Naive thymus-derived CD4-positive, alpha-beta T cell (primary cell): Measurements from ENCODE around the gene GRK1. TPM values are rescaled to one million over a fixed set of nuclear protein-coding genes. Genes with fewer than 3 reads are reported as not detected.
A peak's percentile ranks its signal among the peaks of the same experiment; 100 is the strongest.

Experiments
- ATAC-seq: fragments of 150-1000 bp; cut with Tn5 transposase; 2 replicates; pipeline ENCODE4 v1.10.0; 2021; ENCODE audit warnings: mild to moderate bottlenecking, moderate library complexity
- CTCF ChIA-PET: fragments of 350-600 bp; sonication (Branson Sonifier 250); formaldehyde crosslinking; loops from one replicate; lab custom pipeline; 2021; ENCODE audit warnings: antibody characterized with exemption; lab: Charles Lee
- POLR2A ChIA-PET: fragments of 350-600 bp; sonication (Branson Sonifier 250); formaldehyde crosslinking; loops from one replicate; lab custom pipeline; 2021; ENCODE audit warnings: antibody characterized with exemption, inconsistent platforms; lab: Charles Lee
- DNase-seq, 9 donors: peaks; one replicate each; pipeline versions ENCODE4 v3.0.0 to v3.0.0-alpha.2; 2020 to 2022; ENCODE audit warnings: mixed read lengths in 1 of 9
- H3K27ac ChIP-seq: one replicate; pipeline ENCODE4 v1.7.0; 2013; ENCODE audit warnings: mild to moderate bottlenecking, low read depth, low read length, moderate library complexity
- H3K27me3 ChIP-seq, 2 donors: one replicate each; pipeline ENCODE4 v1.7.0; 2013; ENCODE audit warnings: low read length in 2 of 2, mild to moderate bottlenecking in 2 of 2, moderate library complexity in 2 of 2; ENCODE audit not compliant: control insufficient read depth in 2 of 2, insufficient read depth in 2 of 2
- H3K36me3 ChIP-seq, 3 experiments: 1 replicate in 2 of 3; 2 replicates in 1 of 3; pipeline ENCODE4 v1.7.0; 2013; ENCODE audit warnings: low read length in 3 of 3, mild to moderate bottlenecking in 3 of 3, moderate library complexity in 1 of 3; ENCODE audit not compliant: insufficient read depth in 3 of 3, control insufficient read depth in 2 of 3
- H3K4me1 ChIP-seq, 2 donors: one replicate each; pipeline ENCODE4 v1.7.0; 2013; ENCODE audit warnings: low read length in 2 of 2, mild to moderate bottlenecking in 2 of 2, moderate library complexity in 1 of 2; ENCODE audit not compliant: control insufficient read depth in 2 of 2, insufficient read depth in 2 of 2
- H3K4me3 ChIP-seq: 2 replicates; pipeline ENCODE4 v1.7.0; 2013; ENCODE audit warnings: mild to moderate bottlenecking, low read length
- H3K9me3 ChIP-seq, 3 experiments: 1 replicate in 2 of 3; 2 replicates in 1 of 3; pipeline ENCODE4 v1.7.0; 2013; ENCODE audit warnings: low read length in 3 of 3; ENCODE audit not compliant: control insufficient read depth in 2 of 3
- H3K27ac Mint-ChIP-seq, 9 donors: one replicate each; pipeline ENCODE4 v1.8.0; 2020 to 2022; ENCODE audit warnings: mixed read lengths in 9 of 9, mild to moderate bottlenecking in 8 of 9, moderate library complexity in 5 of 9, inconsistent platforms in 2 of 9
- H3K27me3 Mint-ChIP-seq, 5 donors: one replicate each; pipeline ENCODE4 v1.8.0; 2021 to 2022; ENCODE audit warnings: mixed read lengths in 5 of 5, mild to moderate bottlenecking in 1 of 5
- H3K36me3 Mint-ChIP-seq, 5 donors: one replicate each; pipeline ENCODE4 v1.8.0; 2020 to 2022; ENCODE audit warnings: mixed read lengths in 5 of 5, mild to moderate bottlenecking in 3 of 5, inconsistent platforms in 1 of 5
- H3K4me1 Mint-ChIP-seq, 7 donors: one replicate each; pipeline ENCODE4 v1.8.0; 2020 to 2022; ENCODE audit warnings: mixed read lengths in 7 of 7, mild to moderate bottlenecking in 3 of 7, inconsistent platforms in 1 of 7
- H3K4me3 Mint-ChIP-seq, 10 donors: one replicate each; pipeline ENCODE4 v1.8.0; 2020 to 2022; ENCODE audit warnings: mild to moderate bottlenecking in 10 of 10, mixed read lengths in 10 of 10, moderate library complexity in 6 of 10, inconsistent platforms in 2 of 10
- H3K9me3 Mint-ChIP-seq, 11 donors: one replicate each; pipeline ENCODE4 v1.8.0; 2020 to 2022; ENCODE audit warnings: mixed read lengths in 11 of 11, mild to moderate bottlenecking in 4 of 11, inconsistent platforms in 1 of 11, moderate library complexity in 1 of 11
- intact Hi-C, 2 donors: fragments of 100-400 bp; cut with micrococcal nuclease; formaldehyde crosslinking; loops; one replicate each; pipeline ENCODE4 v1.15.1; 2023
- polyA plus RNA-seq, 2 donors: library from polyadenylated mRNA; unstranded; fragments of 300-500 nt; fragmentation: Illumina TruSeq; gene quantifications; one replicate each; pipeline ENCODE4 v1.2.3, GENCODE V29; 2021
- total RNA-seq, 6 experiments: library from RNA in 5 of 6; stranded (reverse) in 5 of 6; gene quantifications; 1 replicate in 5 of 6; 2 replicates in 1 of 6; pipeline ENCODE4 v1.2.3 and lab custom pipeline; 2021 to 2026

Gene GRK1
- total and polyA plus RNA-seq, 7 experiments from 2014 or later = not detected

- Histone ChIP-seq H3K36me3 (no peaks in the 10 kb centered on the region), H3K27ac (no peak overlapping the region), H3K4me1 (peaks cover 0 to 10% of the 10 kb centered on the region in 2 donors), H3K4me3 (no peak overlapping the region), H3K27me3 (no peaks in the 10 kb centered on the region), H3K9me3 (no peaks in the 10 kb centered on the region)
- ATAC-seq (no peak), DNase-seq (no peak)
- Mint-ChIP-seq H3K9me3 (peaks cover 0 to under 1% (median 0%) of the 10 kb centered on the region in 11 donors), H3K4me1 (peaks cover 0 to 7% (median 0%) of the 10 kb centered on the region in 7 donors), H3K36me3 (no peaks in the 10 kb centered on the region), H3K27me3 (no peaks in the 10 kb centered on the region), H3K4me3 (no peak overlapping the region), H3K27ac (no peak overlapping the region)
- intact Hi-C loops = no loop called here
- POLR2A ChIA-PET = no interaction called here
- CTCF ChIA-PET = no interaction called here
These were observed 11.5 kb upstream of the GRK1 start for GRCh38 chr13:113655346-113656002.

DNA sequence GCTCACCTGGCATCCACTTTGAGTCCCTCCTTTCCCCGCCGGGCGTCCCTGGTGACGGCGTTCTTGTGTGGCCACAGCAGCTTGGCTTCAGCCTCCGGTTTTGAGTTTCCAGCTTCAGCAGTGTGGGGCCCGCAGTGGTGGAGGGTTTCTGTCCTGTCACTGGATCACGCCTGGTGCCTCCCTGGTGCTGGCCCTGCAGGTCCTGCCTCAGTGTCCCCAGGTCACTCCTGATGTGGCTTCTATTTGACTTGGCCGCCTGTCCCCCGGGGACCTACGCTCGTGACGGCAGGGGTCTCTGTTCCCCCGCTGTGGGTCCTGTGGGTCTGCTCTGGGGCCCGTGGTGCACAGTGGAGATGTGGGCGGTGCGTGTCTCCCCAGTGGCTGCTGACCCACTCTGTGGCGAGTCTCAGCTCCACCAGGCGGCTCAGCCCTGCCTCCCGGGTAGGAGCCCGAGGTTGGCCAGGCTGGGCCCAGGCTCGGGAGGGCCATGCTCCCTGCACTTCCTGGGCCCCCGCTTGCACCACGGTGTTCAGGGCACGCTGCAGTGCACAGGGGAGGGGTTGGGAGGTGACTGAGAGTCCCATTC is 10.9 kb upstream of the GRK1 start:
- no peaks in the 10 kb centered on the region for H3K9me3 ChIP-seq
- H3K4me1 ChIP-seq = peaks cover 0 to 10% of the 10 kb centered on the region in 2 donors
- CTCF ChIA-PET = no interaction called here
- intact Hi-C loops = no loop called here
- peak overlapping the region in 1 of 9 donors; percentile 51 for H3K27ac Mint-ChIP-seq
- peaks cover 0 to 7% (median 0%) of the 10 kb centered on the region in 7 donors for H3K4me1 Mint-ChIP-seq
- no peak overlapping the region for H3K27ac ChIP-seq
- H3K4me3 Mint-ChIP-seq = no peak overlapping the region
- H3K4me3 ChIP-seq = no peak overlapping the region
- H3K9me3 Mint-ChIP-seq = peaks cover 0 to 6% (median 4%) of the 10 kb centered on the region in 11 donors
- no peak for ATAC-seq
- no peaks in the 10 kb centered on the region for H3K27me3 ChIP-seq
- DNase-seq = no peak
- peaks cover 0 to 5% (median 0%) of the 10 kb centered on the region in 5 donors for H3K36me3 Mint-ChIP-seq
- peaks cover 0 to 2% (median 0%) of the 10 kb centered on the region in 5 donors for H3K27me3 Mint-ChIP-seq
- H3K36me3 ChIP-seq = no peaks in the 10 kb centered on the region
- POLR2A ChIA-PET = no interaction called here

GRCh38 chr13:113656831-113657671 is 10.0 kb upstream of the GRK1 start:
- H3K4me3 Mint-ChIP-seq = no peak overlapping the region
- peaks cover 0 to 8% (median 0%) of the 10 kb centered on the region in 5 donors for H3K36me3 Mint-ChIP-seq
- DNase-seq (no peak), ATAC-seq (no peak)
- H3K4me1 Mint-ChIP-seq = peaks cover 0 to 7% (median 0%) of the 10 kb centered on the region in 7 donors
- H3K36me3 ChIP-seq = no peaks in the 10 kb centered on the region
- no peak overlapping the region for H3K4me3 ChIP-seq
- intact Hi-C loops = no loop called here
- ChIA-PET CTCF (no interaction called here), POLR2A (no interaction called here)
- H3K27ac ChIP-seq = no peak overlapping the region
- H3K27ac Mint-ChIP-seq = peak overlapping the region in 1 of 9 donors; percentile 51
- no peaks in the 10 kb centered on the region for H3K9me3 ChIP-seq
- no peaks in the 10 kb centered on the region for H3K27me3 ChIP-seq
- peaks cover 0 to 6% (median 0%) of the 10 kb centered on the region in 5 donors for H3K27me3 Mint-ChIP-seq
- H3K9me3 Mint-ChIP-seq = peaks cover 0 to 16% (median 6%) of the 10 kb centered on the region in 11 donors
- peaks cover 0 to 10% of the 10 kb centered on the region in 2 donors for H3K4me1 ChIP-seq

DNA sequence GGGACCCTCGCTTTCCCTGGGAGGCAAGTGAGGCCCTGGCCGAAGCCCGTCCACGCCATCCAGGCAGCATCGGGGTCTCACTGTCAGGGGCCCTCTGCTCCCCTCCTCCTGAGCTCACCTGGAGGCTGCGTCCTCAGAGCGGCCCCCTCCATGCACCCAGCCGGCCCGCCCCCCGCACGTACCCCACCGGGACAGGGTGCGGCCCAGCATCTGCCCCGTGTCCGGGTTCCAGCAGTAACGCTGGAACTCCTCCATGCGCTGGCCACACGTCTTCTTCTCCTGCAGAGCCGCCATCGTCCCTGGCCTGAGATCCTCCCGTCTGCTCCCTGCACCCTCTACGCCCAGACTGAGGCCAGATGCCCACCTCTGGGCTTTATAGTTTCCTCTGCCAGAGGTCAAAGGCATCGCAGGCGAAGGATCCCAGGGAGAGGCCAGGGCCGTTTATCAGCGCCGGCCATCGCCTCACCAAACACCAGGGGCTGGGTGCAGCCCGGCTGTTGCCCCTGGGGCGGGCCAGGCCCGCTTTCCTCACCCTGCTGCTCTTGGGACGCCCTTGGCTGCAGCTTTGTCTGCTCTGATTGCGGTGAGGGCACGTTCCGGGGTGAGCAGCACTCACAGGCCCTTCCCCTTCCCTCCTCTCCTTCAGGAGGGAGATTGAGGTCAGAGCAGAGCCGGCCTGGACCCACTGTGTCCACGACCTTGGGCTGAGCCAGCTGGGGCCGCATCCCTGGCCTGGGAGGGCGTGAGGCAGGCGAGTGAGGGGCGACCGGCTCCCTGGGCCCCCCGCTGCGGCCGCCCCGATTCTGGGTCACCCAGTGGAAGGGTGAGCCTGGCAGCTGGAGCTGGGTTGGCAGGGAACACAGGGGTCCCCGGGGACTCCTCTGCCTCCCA is 8.9 kb upstream of the GRK1 start, which contains the start of gene ATP4B:
TSS of gene ATP4B (minus strand) at position 348 of the 891 bp plus-strand sequence. CDS start at position 294, 54 bp downstream.
- H3K9me3 Mint-ChIP-seq = peaks cover 0 to 20% (median 6%) of the 10 kb centered on the region in 11 donors
- peaks cover 0 to 10% of the 10 kb centered on the region in 2 donors for H3K4me1 ChIP-seq
- intact Hi-C loops = no loop called here
- no peak within 1 kb of the TSS for H3K4me3 Mint-ChIP-seq
- no peaks in the 10 kb centered on the region for H3K9me3 ChIP-seq
- peaks cover 0 to 6% (median 0%) of the 10 kb centered on the region in 5 donors for H3K27me3 Mint-ChIP-seq
- no peak within 1 kb of the TSS for H3K4me3 ChIP-seq
- H3K36me3 Mint-ChIP-seq = peaks cover 0 to 8% (median 0%) of the 10 kb centered on the region in 5 donors
- H3K4me1 Mint-ChIP-seq = peaks cover 0 to 7% (median 0%) of the 10 kb centered on the region in 7 donors
- H3K27me3 ChIP-seq = no peaks in the 10 kb centered on the region
- ATAC-seq = no peak
- POLR2A ChIA-PET = no interaction called here
- CTCF ChIA-PET = no interaction called here
- no peak for DNase-seq
- no peaks in the 10 kb centered on the region for H3K36me3 ChIP-seq
- no peak within 1 kb of the TSS for H3K27ac Mint-ChIP-seq
- H3K27ac ChIP-seq = no peak within 1 kb of the TSS

DNA sequence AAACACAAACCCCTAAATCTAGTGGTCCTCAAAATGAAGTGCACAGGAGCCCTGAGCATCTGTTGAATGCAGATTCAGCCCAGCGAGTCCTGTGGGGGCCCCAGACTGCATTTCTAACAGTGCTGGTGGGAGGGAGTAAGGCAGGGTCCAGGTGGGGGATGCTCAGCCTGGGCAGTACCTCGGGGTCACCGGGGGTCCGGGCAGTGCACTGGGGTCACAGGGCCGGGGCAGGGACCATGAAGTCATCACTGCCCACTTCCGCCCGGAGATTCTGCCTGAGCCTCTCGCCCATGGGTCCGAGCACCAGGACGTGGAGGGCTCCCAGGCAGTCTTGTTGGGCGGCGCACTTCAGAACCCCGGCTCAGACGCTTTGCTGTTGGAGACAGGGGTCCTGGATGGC is 8.2 kb upstream of the GRK1 start:
- Histone ChIP-seq H3K27ac (no peak overlapping the region), H3K4me3 (no peak overlapping the region), H3K27me3 (no peaks in the 10 kb centered on the region), H3K9me3 (no peaks in the 10 kb centered on the region), H3K36me3 (no peaks in the 10 kb centered on the region), H3K4me1 (peaks cover 0 to 3% of the 10 kb centered on the region in 2 donors)
- Mint-ChIP-seq H3K36me3 (peaks cover 0 to 8% (median 0%) of the 10 kb centered on the region in 5 donors), H3K4me3 (no peak overlapping the region), H3K4me1 (peaks cover 0 to 5% (median 0%) of the 10 kb centered on the region in 7 donors), H3K27ac (no peak overlapping the region), H3K9me3 (peaks cover 0 to 20% (median 6%) of the 10 kb centered on the region in 11 donors), H3K27me3 (peaks cover 0 to 6% (median 0%) of the 10 kb centered on the region in 5 donors)
- ChIA-PET CTCF (no interaction called here), POLR2A (no interaction called here)
- intact Hi-C loops = no loop called here
- ATAC-seq (no peak), DNase-seq (no peak)

GRCh38 chr13:113659337-113659736 is 7.7 kb upstream of the GRK1 start:
- H3K9me3 Mint-ChIP-seq = peaks cover 0 to 20% (median 6%) of the 10 kb centered on the region in 11 donors
- POLR2A ChIA-PET = no interaction called here
- Histone ChIP-seq H3K9me3 (no peaks in the 10 kb centered on the region), H3K27ac (no peak overlapping the region), H3K36me3 (no peaks in the 10 kb centered on the region), H3K4me1 (no peaks in the 10 kb centered on the region), H3K27me3 (no peaks in the 10 kb centered on the region), H3K4me3 (no peak overlapping the region)
- H3K27ac Mint-ChIP-seq = no peak overlapping the region
- peaks cover 0 to 8% (median 0%) of the 10 kb centered on the region in 5 donors for H3K36me3 Mint-ChIP-seq
- CTCF ChIA-PET = no interaction called here
- H3K4me3 Mint-ChIP-seq = no peak overlapping the region
- no peak for ATAC-seq
- intact Hi-C loops = no loop called here
- peaks cover 0 to 6% (median 0%) of the 10 kb centered on the region in 5 donors for H3K27me3 Mint-ChIP-seq
- H3K4me1 Mint-ChIP-seq = no peaks in the 10 kb centered on the region
- DNase-seq = no peak
